ENCODE results near the gene RMND5B. TPM values are rescaled to one million over a fixed set of nuclear protein-coding genes. Genes with fewer than 3 reads are reported as not detected.
"Not testable (repeated sequence)": the region's sequence is repeated elsewhere in the genome, so short reads cannot be mapped to it uniquely, and the experiment has no call there.

Gene RMND5B
- total RNA-seq, 1 donor from 2014 or later = 33.4 TPM

- ATAC-seq (no peak), DNase-seq (ENCODE audit: low spot score) (no peak)
- intact Hi-C loops (cut with DNase I) = no loop called here
These were observed 4.3 kb upstream of the RMND5B start for GRCh38 chr5:178126556-178126955.

GRCh38 chr5:178127300-178128009 lies 3.4 kb upstream of the RMND5B start:
- DNase-seq (ENCODE audit: low spot score); ATAC-seq; intact Hi-C loops (cut with DNase I): not testable (repeated sequence)

- DNase-seq (ENCODE audit: low spot score) (no peak), ATAC-seq (no peak)
- intact Hi-C loops (cut with DNase I) = no loop called here
These were observed 1.5 kb upstream of the RMND5B start for GRCh38 chr5:178129296-178129695.

GRCh38 chr5:178130234-178130575 lies 609 bp upstream of the RMND5B start:
- ATAC-seq = peak; percentile 8
- DNase-seq (ENCODE audit: low spot score); intact Hi-C loops (cut with DNase I): not testable (repeated sequence)

- ATAC-seq = no peak
- intact Hi-C loops (cut with DNase I) = no loop called here
These were observed 707 bp downstream of the RMND5B start for GRCh38 chr5:178131446-178131996.

GRCh38 chr5:178136990-178137389 lies 6.2 kb downstream of the RMND5B start:
- intact Hi-C loops (cut with DNase I) = no loop called here
- no peak for DNase-seq (ENCODE audit: low spot score)
- ATAC-seq = no peak

More at GRCh38 chr5:178131446-178131996, 707 bp downstream of the RMND5B start:
- no peak for DNase-seq (ENCODE audit: low spot score)

GRCh38 chr5:178137991-178138390 lies 7.2 kb downstream of the RMND5B start:
- intact Hi-C loops (cut with DNase I) = no loop called here
- ATAC-seq (no peak), DNase-seq (ENCODE audit: low spot score) (no peak)

GRCh38 chr5:178141550-178141949 lies 10.7 kb downstream of the RMND5B start:
- intact Hi-C loops (cut with DNase I) = no loop called here
- DNase-seq (ENCODE audit: low spot score) = no peak
- no peak for ATAC-seq

GRCh38 chr5:178142642-178143041 lies 11.8 kb downstream of the RMND5B start:
- no peak for DNase-seq (ENCODE audit: low spot score)
- ATAC-seq = no peak
- intact Hi-C loops (cut with DNase I) = no loop called here

- intact Hi-C loops (cut with DNase I) = no loop called here
- ATAC-seq (no peak), DNase-seq (ENCODE audit: low spot score) (no peak)
These were observed 12.4 kb downstream of the RMND5B start for GRCh38 chr5:178143246-178143645.

GRCh38 chr5:178143901-178144300 lies 13.1 kb downstream of the RMND5B start:
- no peak for ATAC-seq
- intact Hi-C loops (cut with DNase I) = no loop called here
- no peak for DNase-seq (ENCODE audit: low spot score)

- peak; percentile 69 for DNase-seq (ENCODE audit: low spot score)
- peak; percentile 54 for ATAC-seq
- intact Hi-C loops (cut with DNase I) = no loop called here
These were observed 15.4 kb downstream of the RMND5B start for GRCh38 chr5:178145965-178146820.

GRCh38 chr5:178147406-178147805 lies 16.6 kb downstream of the RMND5B start:
- intact Hi-C loops (cut with DNase I) = no loop called here
- DNase-seq (ENCODE audit: low spot score) = no peak
- ATAC-seq = no peak

GRCh38 chr5:178149199-178149932 lies 18.6 kb downstream of the RMND5B start:
- ATAC-seq = no peak
- intact Hi-C loops (cut with DNase I) = no loop called here
- no peak for DNase-seq (ENCODE audit: low spot score)

GRCh38 chr5:178150977-178151734 lies 20.3 kb downstream of the RMND5B start:
- intact Hi-C loops (cut with DNase I) = no loop called here

GRCh38 chr5:178152491-178153444 lies 22.0 kb downstream of the RMND5B start:
- DNase-seq (ENCODE audit: low spot score) (no peak), ATAC-seq (no peak)
- intact Hi-C loops (cut with DNase I) = no loop called here

More at GRCh38 chr5:178150977-178151734, 20.3 kb downstream of the RMND5B start:
- no peak for ATAC-seq
- DNase-seq (ENCODE audit: low spot score) = no peak

- ATAC-seq = peak; percentile 100
- intact Hi-C loops (cut with DNase I) = no loop called here
- DNase-seq (ENCODE audit: low spot score) = peak; percentile 100
These were observed 22.9 kb downstream of the RMND5B start, which contains the start of gene NHP2 for GRCh38 chr5:178153530-178154340. Gene NHP2, minus strand, starts transcription at chr5:178153885. Its CDS starts 68 bp downstream, at chr5:178153817.
